ENCODE data around the gene RBFOX1. TPM values are rescaled to one million over a fixed set of nuclear protein-coding genes. Genes with fewer than 3 reads are reported as not detected.

The RBFOX1 gene
- total RNA-seq, 2 experiments from 2014 or later: not detected

DNA sequence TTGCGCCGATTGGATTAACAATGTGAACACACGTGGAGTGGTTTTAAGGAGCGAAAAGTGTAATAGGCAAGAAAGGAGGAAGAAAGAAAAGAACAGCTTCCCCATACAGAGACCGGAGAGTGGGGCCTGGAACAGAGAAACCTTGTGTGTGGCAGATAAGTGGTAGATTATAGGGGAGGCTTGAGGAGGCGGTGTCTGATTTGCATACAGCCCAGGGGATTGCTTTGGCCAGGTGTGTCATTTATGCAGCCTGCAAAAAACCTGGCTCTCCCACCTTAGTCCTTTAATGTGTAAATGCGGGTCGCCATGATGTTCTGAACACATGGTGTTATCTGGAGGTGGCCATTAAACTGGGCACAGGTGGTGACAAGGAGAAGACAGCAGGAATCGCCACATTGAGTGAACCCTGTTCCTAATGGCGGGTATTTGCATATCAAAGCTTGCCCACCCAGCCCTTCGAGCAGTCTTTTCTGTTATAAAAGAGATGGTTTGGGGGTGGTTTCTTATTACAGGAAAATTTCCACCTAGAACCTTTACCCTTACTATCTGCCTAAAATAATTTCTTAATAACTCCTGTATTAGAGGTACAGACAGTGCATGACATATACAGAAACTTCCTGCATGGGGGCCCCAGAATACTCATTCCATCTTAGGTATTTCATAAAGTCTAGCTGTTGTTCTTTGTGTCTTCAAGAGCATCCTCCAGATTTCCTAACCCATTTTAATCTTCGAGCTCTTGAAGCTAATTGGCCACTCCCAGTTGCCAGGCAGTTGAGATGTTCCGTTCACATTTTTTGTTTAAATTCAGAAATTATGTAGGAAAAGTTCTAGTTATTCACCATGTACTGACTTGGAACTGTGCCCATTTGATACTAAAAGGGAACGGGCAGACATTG is 292.5 kb downstream of the RBFOX1 start:
- Mint-ChIP-seq H3K4me1 (ENCODE audit: low read depth) (no peaks in the 10 kb centered on the region), H3K4me3 (no peak overlapping the region), H3K27ac (no peak overlapping the region), H3K9me3 (peaks cover 20% of the 10 kb centered on the region), H3K36me3 (no peaks in the 10 kb centered on the region), H3K27me3 (no peaks in the 10 kb centered on the region)
- intact Hi-C loops (cut with micrococcal nuclease): no loop called here
- ChIA-PET POLR2A (no interaction called here), CTCF (no interaction called here)
- DNase-seq: no peak

GRCh38 chr16:7628981-7629380 is 296.3 kb downstream of the RBFOX1 start:
- intact Hi-C loops (cut with micrococcal nuclease): no loop called here
- Mint-ChIP-seq H3K36me3 (no peaks in the 10 kb centered on the region), H3K27me3 (no peaks in the 10 kb centered on the region), H3K4me1 (ENCODE audit: low read depth) (no peaks in the 10 kb centered on the region), H3K4me3 (no peak overlapping the region), H3K27ac (no peak overlapping the region), H3K9me3 (peaks cover 22% of the 10 kb centered on the region)
- ChIA-PET POLR2A (no interaction called here), CTCF (no interaction called here)
- no peak for DNase-seq

DNA sequence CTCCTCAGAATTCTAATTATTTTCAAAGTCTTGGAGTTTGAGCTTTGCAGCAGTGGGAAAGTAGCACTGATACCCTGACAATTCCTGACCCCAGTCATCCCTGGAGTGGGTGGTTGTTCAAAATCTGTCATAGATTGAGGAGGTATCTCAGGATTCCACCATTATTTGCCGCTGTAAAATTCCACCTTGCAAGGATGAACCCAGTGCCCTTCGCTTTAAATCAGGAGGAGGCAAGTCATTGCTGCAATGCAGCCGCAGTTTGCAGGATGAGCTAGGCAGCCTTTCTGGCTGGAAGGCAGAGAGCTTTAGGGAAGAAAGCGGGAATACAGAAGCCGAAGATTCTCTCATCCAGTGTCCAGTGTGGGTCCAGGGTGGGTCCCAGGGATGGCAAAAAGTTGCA is 296.9 kb downstream of the RBFOX1 start:
- Mint-ChIP-seq H3K9me3 (peaks cover 19% of the 10 kb centered on the region), H3K4me3 (no peak overlapping the region), H3K36me3 (no peaks in the 10 kb centered on the region), H3K4me1 (ENCODE audit: low read depth) (no peaks in the 10 kb centered on the region), H3K27me3 (no peaks in the 10 kb centered on the region), H3K27ac (no peak overlapping the region)
- POLR2A ChIA-PET: no interaction called here
- CTCF ChIA-PET: no interaction called here
- no peak for DNase-seq
- intact Hi-C loops (cut with micrococcal nuclease): no loop called here

GRCh38 chr16:7637446-7637845 is 304.8 kb downstream of the RBFOX1 start:
- H3K27ac Mint-ChIP-seq: no peak overlapping the region
- POLR2A ChIA-PET: no interaction called here
- intact Hi-C loops (cut with micrococcal nuclease): no loop called here
- H3K27me3 Mint-ChIP-seq: no peaks in the 10 kb centered on the region
- no peaks in the 10 kb centered on the region for H3K4me1 Mint-ChIP-seq (ENCODE audit: low read depth)
- no peaks in the 10 kb centered on the region for H3K36me3 Mint-ChIP-seq
- H3K9me3 Mint-ChIP-seq: peaks cover 14% of the 10 kb centered on the region
- CTCF ChIA-PET: no interaction called here
- H3K4me3 Mint-ChIP-seq: no peak overlapping the region
- no peak for DNase-seq

DNA sequence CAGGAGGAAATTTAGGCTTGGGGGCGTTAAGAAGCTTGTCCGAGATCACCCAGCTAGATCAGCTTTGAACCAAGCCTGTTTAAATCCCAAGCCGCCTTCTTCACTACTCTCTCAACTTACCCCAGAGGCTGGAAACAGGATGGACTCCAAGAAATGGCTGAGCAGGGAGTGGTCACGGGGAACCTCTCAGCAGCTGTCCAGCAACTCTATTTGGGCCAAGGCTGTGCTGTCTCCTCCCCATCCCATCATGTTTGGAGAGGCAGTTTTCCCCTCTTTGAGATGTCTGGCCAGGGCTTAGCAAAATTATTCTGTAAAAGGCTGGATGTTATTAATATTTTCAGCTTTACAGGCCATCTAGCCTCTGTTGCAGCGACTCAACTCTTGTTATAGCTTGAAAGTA is 305.7 kb downstream of the RBFOX1 start:
- no peak for DNase-seq
- CTCF ChIA-PET: no interaction called here
- peaks cover 14% of the 10 kb centered on the region for H3K9me3 Mint-ChIP-seq

DNA sequence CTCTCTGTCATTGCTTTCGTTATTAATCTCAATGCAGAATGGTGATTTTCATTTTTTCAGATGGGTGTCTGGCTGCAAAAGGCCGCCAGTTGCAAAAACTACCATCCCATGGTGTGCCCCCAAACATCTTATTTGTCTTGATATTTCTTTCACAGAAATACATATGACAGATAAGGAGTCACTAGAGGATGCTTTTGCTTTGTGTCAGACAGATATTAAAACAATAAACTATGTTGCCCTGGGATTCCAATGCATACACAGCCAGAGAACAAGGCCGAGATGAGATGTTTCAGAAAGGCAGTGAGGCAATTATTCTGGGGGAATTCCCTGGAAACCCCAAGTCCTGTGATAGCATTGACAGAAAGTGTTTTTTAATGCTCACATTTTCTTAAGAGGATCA is 307.7 kb downstream of the RBFOX1 start:
- no peak for DNase-seq
- Mint-ChIP-seq H3K36me3 (no peaks in the 10 kb centered on the region), H3K4me1 (ENCODE audit: low read depth) (no peaks in the 10 kb centered on the region), H3K4me3 (no peak overlapping the region), H3K27ac (no peak overlapping the region), H3K27me3 (no peaks in the 10 kb centered on the region), H3K9me3 (peaks cover 27% of the 10 kb centered on the region)
- ChIA-PET POLR2A (no interaction called here), CTCF (no interaction called here)
- intact Hi-C loops (cut with micrococcal nuclease): no loop called here

More for the DNA sequence above, 305.7 kb downstream of the RBFOX1 start:
- POLR2A ChIA-PET: no interaction called here
- Mint-ChIP-seq H3K27me3 (no peaks in the 10 kb centered on the region), H3K4me3 (no peak overlapping the region), H3K36me3 (no peaks in the 10 kb centered on the region), H3K27ac (no peak overlapping the region), H3K4me1 (ENCODE audit: low read depth) (no peaks in the 10 kb centered on the region)
- intact Hi-C loops (cut with micrococcal nuclease): no loop called here

GRCh38 chr16:7644176-7644575 is 311.5 kb downstream of the RBFOX1 start:
- DNase-seq: no peak
- no peaks in the 10 kb centered on the region for H3K4me1 Mint-ChIP-seq (ENCODE audit: low read depth)
- no peak overlapping the region for H3K27ac Mint-ChIP-seq
- ChIA-PET POLR2A (no interaction called here), CTCF (no interaction called here)
- peaks cover 23% of the 10 kb centered on the region for H3K9me3 Mint-ChIP-seq
- H3K4me3 Mint-ChIP-seq: no peak overlapping the region
- no peaks in the 10 kb centered on the region for H3K27me3 Mint-ChIP-seq
- intact Hi-C loops (cut with micrococcal nuclease): no loop called here
- H3K36me3 Mint-ChIP-seq: no peaks in the 10 kb centered on the region

GRCh38 chr16:7644811-7645210 is 312.2 kb downstream of the RBFOX1 start:
- Mint-ChIP-seq H3K27me3 (no peaks in the 10 kb centered on the region), H3K4me3 (no peak overlapping the region), H3K9me3 (peaks cover 21% of the 10 kb centered on the region), H3K36me3 (no peaks in the 10 kb centered on the region), H3K27ac (no peak overlapping the region), H3K4me1 (ENCODE audit: low read depth) (no peaks in the 10 kb centered on the region)
- no peak for DNase-seq
- ChIA-PET POLR2A (no interaction called here), CTCF (no interaction called here)
- intact Hi-C loops (cut with micrococcal nuclease): no loop called here

GRCh38 chr16:7646821-7647500 is 314.3 kb downstream of the RBFOX1 start:
- peaks cover 34% of the 10 kb centered on the region for H3K9me3 Mint-ChIP-seq

GRCh38 chr16:7650431-7650830 is 317.8 kb downstream of the RBFOX1 start:
- Mint-ChIP-seq H3K9me3 (peaks cover 36% of the 10 kb centered on the region), H3K4me1 (ENCODE audit: low read depth) (no peaks in the 10 kb centered on the region), H3K4me3 (no peak overlapping the region), H3K27ac (no peak overlapping the region), H3K36me3 (no peaks in the 10 kb centered on the region), H3K27me3 (no peaks in the 10 kb centered on the region)
- no peak for DNase-seq
- ChIA-PET POLR2A (no interaction called here), CTCF (no interaction called here)
- intact Hi-C loops (cut with micrococcal nuclease): no loop called here

More at GRCh38 chr16:7646821-7647500, 314.3 kb downstream of the RBFOX1 start:
- CTCF ChIA-PET: no interaction called here
- no peak for DNase-seq
- H3K4me3 Mint-ChIP-seq: no peak overlapping the region
- H3K36me3 Mint-ChIP-seq: no peaks in the 10 kb centered on the region
- no peaks in the 10 kb centered on the region for H3K27me3 Mint-ChIP-seq
- no peaks in the 10 kb centered on the region for H3K4me1 Mint-ChIP-seq (ENCODE audit: low read depth)
- POLR2A ChIA-PET: no interaction called here
- no peak overlapping the region for H3K27ac Mint-ChIP-seq
- intact Hi-C loops (cut with micrococcal nuclease): no loop called here

GRCh38 chr16:7651803-7652570 is 319.3 kb downstream of the RBFOX1 start:
- Mint-ChIP-seq H3K27ac (no peak overlapping the region), H3K9me3 (peaks cover 32% of the 10 kb centered on the region), H3K36me3 (no peaks in the 10 kb centered on the region), H3K4me3 (no peak overlapping the region), H3K4me1 (ENCODE audit: low read depth) (no peaks in the 10 kb centered on the region), H3K27me3 (no peaks in the 10 kb centered on the region)
- DNase-seq: no peak
- POLR2A ChIA-PET: no interaction called here
- CTCF ChIA-PET: no interaction called here
- intact Hi-C loops (cut with micrococcal nuclease): no loop called here

DNA sequence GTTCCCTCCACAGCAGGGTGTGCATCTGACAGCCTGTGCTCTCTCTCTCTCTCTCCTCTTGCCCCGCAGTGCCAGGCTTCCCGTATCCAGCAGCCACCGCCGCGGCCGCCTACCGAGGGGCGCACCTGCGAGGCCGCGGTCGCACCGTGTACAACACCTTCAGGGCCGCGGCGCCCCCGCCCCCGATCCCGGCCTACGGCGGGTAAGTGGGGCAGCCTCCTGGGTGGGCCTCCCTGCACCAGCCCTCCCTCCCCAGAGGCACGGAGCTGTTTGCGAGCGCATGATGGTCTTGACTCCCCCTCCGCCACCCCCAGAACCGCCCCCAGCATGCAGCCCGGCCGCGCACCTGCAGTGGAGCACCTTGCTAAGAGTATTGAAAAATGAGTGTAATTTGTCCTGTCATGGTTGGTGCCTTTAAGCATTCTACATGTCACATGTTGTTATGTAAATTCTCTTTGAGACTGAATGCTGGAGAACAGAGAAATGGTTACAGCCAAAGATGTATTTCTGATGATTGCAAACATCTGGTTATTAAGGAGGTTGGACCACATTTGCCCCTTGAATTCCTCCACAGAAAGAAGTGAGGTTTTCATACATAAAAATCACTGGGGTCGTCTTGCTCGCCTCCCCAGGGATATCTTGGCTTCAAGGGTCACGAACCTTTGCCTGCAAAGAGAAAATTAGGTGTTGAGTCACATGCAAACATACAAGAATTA is 321.3 kb downstream of the RBFOX1 start:
- no peaks in the 10 kb centered on the region for H3K4me1 Mint-ChIP-seq (ENCODE audit: low read depth)
- POLR2A ChIA-PET: no interaction called here
- intact Hi-C loops (cut with micrococcal nuclease): no loop called here
- no peak for DNase-seq
- no peaks in the 10 kb centered on the region for H3K36me3 Mint-ChIP-seq
- no peaks in the 10 kb centered on the region for H3K27me3 Mint-ChIP-seq
- no peak overlapping the region for H3K27ac Mint-ChIP-seq
- no peak overlapping the region for H3K4me3 Mint-ChIP-seq
- CTCF ChIA-PET: no interaction called here
- peaks cover 35% of the 10 kb centered on the region for H3K9me3 Mint-ChIP-seq

All from activated CD4-positive, alpha-beta memory T cell treated with anti-CD3 and anti-CD28 coated beads for 36 hours (primary cell).